IMR-90 (cell line): ENCODE data around the gene DCP2.

Experiments used
- FOS ChIP-seq: fragments of 150-350 bp; IDR thresholded peaks from 2 replicates; pipeline ENCODE4 v1.6.1; 2016; ENCODE audit warnings: low read depth, low read length
- MAFK ChIP-seq: IDR thresholded peaks from 2 replicates; pipeline ENCODE4 v1.6.1; 2012; ENCODE audit warnings: low read depth, low read length, improper control_type of control experiment
- MAZ ChIP-seq: IDR thresholded peaks from 2 replicates; pipeline ENCODE4 v1.6.1; 2012; ENCODE audit warnings: low read depth, mild to moderate bottlenecking, low read length, improper control_type of control experiment, moderate library complexity, borderline replicate concordance
- MXI1 ChIP-seq: IDR thresholded peaks from 2 replicates; pipeline ENCODE4 v1.6.1; 2012; ENCODE audit warnings: low read depth, mild to moderate bottlenecking, low read length, moderate library complexity, borderline replicate concordance
- NFE2L2 ChIP-seq: fragments of 150-350 bp; IDR thresholded peaks from 2 replicates; pipeline ENCODE4 v1.6.1; 2016; ENCODE audit warnings: low read depth, mild to moderate bottlenecking, low read length
- POLR2A ChIP-seq: IDR thresholded peaks from 2 replicates; pipeline ENCODE4 v1.6.1; 2012; ENCODE audit warnings: mild to moderate bottlenecking, low read depth, low read length
- RAD21 ChIP-seq: IDR thresholded peaks from 2 replicates; pipeline ENCODE4 v1.6.1; 2012; ENCODE audit warnings: low read length, improper control_type of control experiment
- RFX5 ChIP-seq: IDR thresholded peaks from 2 replicates; pipeline ENCODE4 v1.8.0; 2012; ENCODE audit warnings: low read depth, mild to moderate bottlenecking, low read length, moderate library complexity
- SMC3 ChIP-seq: fragments of 150-350 bp; IDR thresholded peaks from 2 replicates; pipeline ENCODE4 v1.6.1; 2016; ENCODE audit warnings: low read depth, mild to moderate bottlenecking, antibody characterized with exemption, low read length, moderate library complexity
- TF ChIP-seq, protein P1 (sequence below): conservative IDR thresholded peaks from 2 replicates; pipeline ENCODE4 v1.5.1; 2012; ENCODE audit warnings: mild to moderate bottlenecking, low read depth, low read length, improper control_type of control experiment
- TF ChIP-seq, protein P2 (sequence below): fragments of 150-350 bp; IDR thresholded peaks from 2 replicates; pipeline ENCODE4 v1.6.1; 2017; ENCODE audit warnings: mild to moderate bottlenecking, antibody characterized with exemption, low read length, low read depth
- TF ChIP-seq, protein P3 (sequence below): fragments of 150-350 bp; IDR thresholded peaks from 2 replicates; pipeline ENCODE4 v1.6.1; 2016; ENCODE audit warnings: low read depth, mild to moderate bottlenecking, low read length, moderate library complexity, borderline replicate concordance

DNA sequence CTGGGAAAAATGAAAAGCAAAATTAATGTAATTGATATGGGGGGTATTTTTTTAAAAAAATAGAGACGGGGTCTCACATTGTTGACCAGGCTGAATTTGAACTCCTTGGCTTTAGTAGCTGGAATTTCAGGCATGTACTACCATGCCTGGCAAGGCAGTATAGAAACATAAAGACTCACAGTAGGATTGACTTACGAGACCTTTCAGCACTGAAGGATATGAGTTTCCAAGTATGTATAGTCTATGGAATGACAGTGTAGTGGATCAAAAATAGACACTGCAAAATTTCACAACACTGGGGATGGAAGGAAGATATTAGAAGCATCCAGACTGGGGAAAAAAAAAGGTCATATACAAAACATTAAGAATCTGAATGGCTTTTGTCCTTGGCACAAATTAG lies 6.8 kb downstream of the DCP2 start:
- TF ChIP-seq POLR2A (no peak), MAZ (no peak), NFE2L2 (no peak), MXI1 (no peak), RFX5 (no peak), SMC3 (no peak), FOS (no peak), MAFK (no peak), RAD21 (no peak)
- TF ChIP-seq, protein P1, sequence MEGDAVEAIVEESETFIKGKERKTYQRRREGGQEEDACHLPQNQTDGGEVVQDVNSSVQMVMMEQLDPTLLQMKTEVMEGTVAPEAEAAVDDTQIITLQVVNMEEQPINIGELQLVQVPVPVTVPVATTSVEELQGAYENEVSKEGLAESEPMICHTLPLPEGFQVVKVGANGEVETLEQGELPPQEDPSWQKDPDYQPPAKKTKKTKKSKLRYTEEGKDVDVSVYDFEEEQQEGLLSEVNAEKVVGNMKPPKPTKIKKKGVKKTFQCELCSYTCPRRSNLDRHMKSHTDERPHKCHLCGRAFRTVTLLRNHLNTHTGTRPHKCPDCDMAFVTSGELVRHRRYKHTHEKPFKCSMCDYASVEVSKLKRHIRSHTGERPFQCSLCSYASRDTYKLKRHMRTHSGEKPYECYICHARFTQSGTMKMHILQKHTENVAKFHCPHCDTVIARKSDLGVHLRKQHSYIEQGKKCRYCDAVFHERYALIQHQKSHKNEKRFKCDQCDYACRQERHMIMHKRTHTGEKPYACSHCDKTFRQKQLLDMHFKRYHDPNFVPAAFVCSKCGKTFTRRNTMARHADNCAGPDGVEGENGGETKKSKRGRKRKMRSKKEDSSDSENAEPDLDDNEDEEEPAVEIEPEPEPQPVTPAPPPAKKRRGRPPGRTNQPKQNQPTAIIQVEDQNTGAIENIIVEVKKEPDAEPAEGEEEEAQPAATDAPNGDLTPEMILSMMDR: no peak
- TF ChIP-seq, protein P2, sequence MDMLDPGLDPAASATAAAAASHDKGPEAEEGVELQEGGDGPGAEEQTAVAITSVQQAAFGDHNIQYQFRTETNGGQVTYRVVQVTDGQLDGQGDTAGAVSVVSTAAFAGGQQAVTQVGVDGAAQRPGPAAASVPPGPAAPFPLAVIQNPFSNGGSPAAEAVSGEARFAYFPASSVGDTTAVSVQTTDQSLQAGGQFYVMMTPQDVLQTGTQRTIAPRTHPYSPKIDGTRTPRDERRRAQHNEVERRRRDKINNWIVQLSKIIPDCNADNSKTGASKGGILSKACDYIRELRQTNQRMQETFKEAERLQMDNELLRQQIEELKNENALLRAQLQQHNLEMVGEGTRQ: no peak
- TF ChIP-seq, protein P3, sequence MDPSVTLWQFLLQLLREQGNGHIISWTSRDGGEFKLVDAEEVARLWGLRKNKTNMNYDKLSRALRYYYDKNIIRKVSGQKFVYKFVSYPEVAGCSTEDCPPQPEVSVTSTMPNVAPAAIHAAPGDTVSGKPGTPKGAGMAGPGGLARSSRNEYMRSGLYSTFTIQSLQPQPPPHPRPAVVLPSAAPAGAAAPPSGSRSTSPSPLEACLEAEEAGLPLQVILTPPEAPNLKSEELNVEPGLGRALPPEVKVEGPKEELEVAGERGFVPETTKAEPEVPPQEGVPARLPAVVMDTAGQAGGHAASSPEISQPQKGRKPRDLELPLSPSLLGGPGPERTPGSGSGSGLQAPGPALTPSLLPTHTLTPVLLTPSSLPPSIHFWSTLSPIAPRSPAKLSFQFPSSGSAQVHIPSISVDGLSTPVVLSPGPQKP: no peak
